RWPE2 (cell line): ENCODE results near the gene ADIG.

Experiments
- ATAC-seq: fragments of 200-7000 bp; cut with Tn5 transposase; 3 replicates; pipeline ENCODE4 v1.9.1; 2021; ENCODE audit warnings: low read depth
- DNase-seq: peaks from one replicate; pipeline ENCODE4 v3.0.0-alpha.2; 2020; ENCODE audit warnings: low spot score
- H3K27ac ChIP-seq: fragments of 450-650 bp; 2 replicates; pipeline ENCODE4 v1.5.1; 2017; ENCODE audit warnings: mild to moderate bottlenecking; ENCODE audit not compliant: poor library complexity, severe bottlenecking
- H3K27me3 ChIP-seq: fragments of 250-450 bp; sonication (Bioruptor Pico); 2 replicates; pipeline ENCODE4 v1.5.1; 2021; ENCODE audit warnings: mild to moderate bottlenecking, moderate library complexity; ENCODE audit not compliant: insufficient read depth, poor library complexity, severe bottlenecking
- H3K36me3 ChIP-seq: fragments of 250-450 bp; sonication (Bioruptor Pico); 2 replicates; pipeline ENCODE4 v1.5.1; 2020; ENCODE audit warnings: low read depth, mild to moderate bottlenecking, moderate library complexity
- H3K4me1 ChIP-seq: fragments of 250-450 bp; sonication (Bioruptor Pico); 2 replicates; pipeline ENCODE4 v1.5.1; 2021; ENCODE audit warnings: mild to moderate bottlenecking, moderate library complexity; ENCODE audit not compliant: insufficient read depth, poor library complexity, severe bottlenecking
- H3K4me3 ChIP-seq: fragments of 250-450 bp; sonication (Bioruptor Pico); 2 replicates; pipeline ENCODE4 v1.5.1; 2021; ENCODE audit warnings: mild to moderate bottlenecking, moderate library complexity; ENCODE audit not compliant: severe bottlenecking
- H3K9me3 ChIP-seq: fragments of 250-450 bp; sonication (Bioruptor Pico); 2 replicates; pipeline ENCODE4 v1.5.1; 2021; ENCODE audit warnings: mild to moderate bottlenecking, moderate library complexity; ENCODE audit not compliant: severe bottlenecking
- CTCF ChIP-seq: fragments of 450-650 bp; IDR thresholded peaks from one replicate; pipeline ENCODE4 v1.5.1; 2017; ENCODE audit warnings: mild to moderate bottlenecking, moderate library complexity; ENCODE audit not compliant: poor library complexity, severe bottlenecking

ADIG gene

GRCh38 chr20:38566036-38566598 lies 14.9 kb upstream of the ADIG start:
- H3K36me3 ChIP-seq: peaks cover 97% of the 10 kb centered on the region
- no peak overlapping the region for H3K27ac ChIP-seq
- no peak overlapping the region for H3K4me3 ChIP-seq
- TF ChIP-seq CTCF: no peak
- DNase-seq (no peak), ATAC-seq (no peak)
- H3K27me3 ChIP-seq: no peaks in the 10 kb centered on the region
- H3K4me1 ChIP-seq: no peaks in the 10 kb centered on the region
- H3K9me3 ChIP-seq: no peaks in the 10 kb centered on the region

- H3K9me3 ChIP-seq: no peaks in the 10 kb centered on the region
- no peak for TF ChIP-seq CTCF
- no peaks in the 10 kb centered on the region for H3K27me3 ChIP-seq
- no peak overlapping the region for H3K4me3 ChIP-seq
- H3K36me3 ChIP-seq: peaks cover 98% of the 10 kb centered on the region
- no peaks in the 10 kb centered on the region for H3K4me1 ChIP-seq
- ATAC-seq: no peak
- no peak overlapping the region for H3K27ac ChIP-seq
- DNase-seq: no peak
Measured at GRCh38 chr20:38569747-38570525, 11.1 kb upstream of the ADIG start.

GRCh38 chr20:38573413-38573812 lies 7.6 kb upstream of the ADIG start:
- Histone ChIP-seq H3K36me3 (peaks cover 85% of the 10 kb centered on the region), H3K4me1 (no peaks in the 10 kb centered on the region), H3K27me3 (no peaks in the 10 kb centered on the region), H3K27ac (no peak overlapping the region), H3K9me3 (no peaks in the 10 kb centered on the region), H3K4me3 (no peak overlapping the region)
- ATAC-seq (no peak), DNase-seq (no peak)
- TF ChIP-seq CTCF: no peak

DNA sequence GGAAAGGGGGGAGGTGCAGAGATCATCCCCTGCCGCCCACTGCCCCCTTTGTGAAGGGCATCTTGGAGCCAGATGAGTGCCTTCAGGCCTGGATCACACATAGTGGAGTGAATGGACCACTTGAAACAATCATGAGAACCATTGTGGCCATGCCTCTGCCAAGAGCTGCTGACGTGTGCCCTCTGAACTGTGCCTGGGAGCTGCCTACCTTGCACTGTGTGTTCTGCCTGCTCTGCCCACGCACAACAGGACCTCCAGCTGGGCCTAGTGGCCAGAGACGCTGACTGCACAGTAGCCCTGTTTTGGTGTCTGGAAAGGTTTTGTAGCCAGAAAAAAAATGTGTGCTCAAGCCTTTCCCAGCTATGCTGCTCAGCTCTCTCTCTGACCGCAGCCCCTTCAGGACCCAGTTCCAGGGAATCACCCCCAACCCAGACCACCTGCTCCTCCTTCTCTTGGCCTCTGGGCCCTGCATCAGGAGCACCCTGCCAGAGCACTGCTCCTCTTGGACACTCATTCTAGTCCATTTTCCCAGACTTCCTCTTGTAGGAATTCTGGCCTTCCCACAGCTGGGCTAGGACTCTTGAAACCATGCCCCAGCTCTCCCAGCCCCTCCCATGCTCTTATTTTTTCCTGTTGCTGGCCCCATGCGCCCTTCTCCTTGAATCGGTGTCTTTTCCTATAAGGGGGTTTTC lies 1.6 kb upstream of the ADIG start:
- H3K4me3 ChIP-seq: no peak overlapping the region
- no peak overlapping the region for H3K27ac ChIP-seq

More for the DNA sequence above, 1.6 kb upstream of the ADIG start:
- H3K36me3 ChIP-seq: peaks cover 27% of the 10 kb centered on the region
- H3K4me1 ChIP-seq: peaks cover 4% of the 10 kb centered on the region
- ATAC-seq: peak; percentile 6
- H3K9me3 ChIP-seq: no peaks in the 10 kb centered on the region
- H3K27me3 ChIP-seq: no peaks in the 10 kb centered on the region
- no peak for DNase-seq
- TF ChIP-seq CTCF: no peak
